ENCODE results near the gene GSDME. TPM values are rescaled to one million over a fixed set of nuclear protein-coding genes. Genes with fewer than 3 reads are reported as not detected.
A peak's percentile ranks its signal among the peaks of the same experiment; 100 is the strongest.

GSDME gene
- total RNA-seq, 4 donors from 2014 or later = 10.2 to 30.2 (median 16.4) TPM

GRCh38 chr7:24656608-24657007 is 100.7 kb downstream of the GSDME start:
- no peak for DNase-seq
- Histone ChIP-seq H3K4me1 (peaks cover 0 to 12% of the 10 kb centered on the region in 2 donors), H3K4me3 (replicated peaks in 1 of 3) (no peak overlapping the region), H3K9me3 (no peaks in the 10 kb centered on the region), H3K27ac (no peak overlapping the region), H3K27me3 (no peaks in the 10 kb centered on the region), H3K36me3 (no peaks in the 10 kb centered on the region)
- intact Hi-C loops (cut with DNase I) = no loop called here
- WGBS, 2 donors = 89 to 90% methylated on average over 6 of the region's 6 CpGs
- TF ChIP-seq CTCF (IDR thresholded peaks at IDR 0.05) (no peak), POLR2A (IDR thresholded peaks at IDR 0.05) (no peak)

- no peaks in the 10 kb centered on the region for H3K9me3 ChIP-seq
- H3K4me3 ChIP-seq (replicated peaks in 1 of 3) = no peak overlapping the region
- TF ChIP-seq CTCF (IDR thresholded peaks at IDR 0.05) = no peak
- TF ChIP-seq POLR2A (IDR thresholded peaks at IDR 0.05) = no peak
- no peaks in the 10 kb centered on the region for H3K27me3 ChIP-seq
- no peak overlapping the region for H3K27ac ChIP-seq
- intact Hi-C loops (cut with DNase I) = no loop called here
- WGBS, 2 donors = 84 to 91% methylated on average over 1 of the region's 1 CpG
- no peak for DNase-seq
- no peaks in the 10 kb centered on the region for H3K36me3 ChIP-seq
- peaks cover 0 to 12% of the 10 kb centered on the region in 2 donors for H3K4me1 ChIP-seq
Measured at GRCh38 chr7:24654305-24654704, 103.0 kb downstream of the GSDME start.

- Histone ChIP-seq H3K4me1 (peaks cover 0 to 12% of the 10 kb centered on the region in 2 donors), H3K9me3 (no peaks in the 10 kb centered on the region), H3K36me3 (no peaks in the 10 kb centered on the region), H3K27ac (peak overlapping the region in 2 of 3 donors; percentile 3 to 24), H3K4me3 (replicated peaks in 1 of 3) (no peak overlapping the region), H3K27me3 (no peaks in the 10 kb centered on the region)
- 63 to 71% methylated on average over 4 of the region's 4 CpGs for WGBS, 2 donors
- intact Hi-C loops (cut with DNase I) = no loop called here
- peak in 1 of 2 donors; percentile 9 for DNase-seq
- TF ChIP-seq CTCF (IDR thresholded peaks at IDR 0.05) (no peak), POLR2A (IDR thresholded peaks at IDR 0.05) (no peak)
Measured at GRCh38 chr7:24653316-24654085, 103.8 kb downstream of the GSDME start.

- Histone ChIP-seq H3K9me3 (no peaks in the 10 kb centered on the region), H3K36me3 (no peaks in the 10 kb centered on the region), H3K27me3 (no peaks in the 10 kb centered on the region), H3K4me1 (peaks cover 0 to 12% of the 10 kb centered on the region in 2 donors), H3K27ac (no peak overlapping the region), H3K4me3 (replicated peaks in 1 of 3) (no peak overlapping the region)
- intact Hi-C loops (cut with DNase I) = no loop called here
- WGBS, 2 donors = 66 to 70% methylated on average over 5 of the region's 5 CpGs
- TF ChIP-seq CTCF (IDR thresholded peaks at IDR 0.05) (no peak), POLR2A (IDR thresholded peaks at IDR 0.05) (no peak)
- no peak for DNase-seq
Measured at GRCh38 chr7:24652251-24652939, 104.9 kb downstream of the GSDME start.

Other genes starting within 250 kb of the GSDME start
- 10 to 100 TPM; 28.1 to 72.2 (median 38.4) TPM for gene PALS2, start 184.0 kb downstream of the GSDME start, total RNA-seq
- 10 to 100 TPM; 22.1 to 41.7 (median 34.3) TPM for gene OSBPL3, start 222.7 kb upstream of the GSDME start, total RNA-seq